ENCODE data around the gene SSB. TPM values are rescaled to one million over a fixed set of nuclear protein-coding genes. Genes with fewer than 3 reads are reported as not detected.
A peak's percentile ranks its signal among the peaks of the same experiment; 100 is the strongest.

SSB gene
- polyA plus RNA-seq, 2 of the 4 experiments (the other 2 are of a cell fraction): 253 to 255 TPM

DNA sequence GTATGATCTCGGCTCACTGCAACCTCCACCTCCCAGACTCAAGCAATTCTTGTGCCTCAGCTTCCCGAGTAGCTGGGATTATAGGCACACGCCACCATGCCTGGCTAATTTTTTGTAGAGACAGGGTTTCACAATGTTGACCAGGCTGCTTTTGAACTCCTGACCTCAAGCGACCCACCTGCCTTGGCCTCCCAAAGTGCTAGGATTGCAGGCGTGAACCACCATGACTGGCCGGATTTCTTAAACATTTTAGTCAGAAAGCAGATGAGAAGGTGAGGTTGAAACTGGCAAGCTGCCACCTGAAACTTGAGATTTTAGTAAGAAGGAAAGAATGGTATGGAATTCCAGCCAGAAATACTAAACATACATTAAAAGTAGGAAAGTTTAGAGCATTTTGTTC, 33.1 kb upstream of the SSB start:
- H3K9me3 ChIP-seq: no peaks in the 10 kb centered on the region
- ATAC-seq (no peak), FAIRE-seq (no peak), DNase-seq (ENCODE audit: low read depth in 1 of 2, low spot score in 1 of 2) (no peak)
- 64% methylated on average over 6 of the region's 6 CpGs for WGBS (ENCODE audit: missing lambda C conversion rate)
- peaks cover 11% of the 10 kb centered on the region; the same call in 2 of the 3 replicates for H3K4me1 ChIP-seq
- ChIA-PET CTCF (interaction anchor here (0.9 to 1.3 kb wide), 2 partner anchors 24 to 311 kb away, joined by 3 read pairs; no protein-coding TSS in a partner anchor), POLR2A (no interaction called here)
- no peak overlapping the region for H3K27ac ChIP-seq
- H3K4me2 ChIP-seq: no peak overlapping the region
- H3K4me3 ChIP-seq: no peak overlapping the region
- TF ChIP-seq HOXA7 (CRISPR knock-in tag; IDR thresholded peaks at IDR 0.05) (no peak), KDM5A (IDR thresholded peaks at IDR 0.05) (no peak), FOSL2 (IDR thresholded peaks at IDR 0.05) (no peak), FOSL2 (CRISPR knock-in tag; IDR thresholded peaks at IDR 0.05) (no peak), JUN (IDR thresholded peaks at IDR 0.05) (no peak), BCL3 (IDR thresholded peaks at IDR 0.05) (no peak)

DNA sequence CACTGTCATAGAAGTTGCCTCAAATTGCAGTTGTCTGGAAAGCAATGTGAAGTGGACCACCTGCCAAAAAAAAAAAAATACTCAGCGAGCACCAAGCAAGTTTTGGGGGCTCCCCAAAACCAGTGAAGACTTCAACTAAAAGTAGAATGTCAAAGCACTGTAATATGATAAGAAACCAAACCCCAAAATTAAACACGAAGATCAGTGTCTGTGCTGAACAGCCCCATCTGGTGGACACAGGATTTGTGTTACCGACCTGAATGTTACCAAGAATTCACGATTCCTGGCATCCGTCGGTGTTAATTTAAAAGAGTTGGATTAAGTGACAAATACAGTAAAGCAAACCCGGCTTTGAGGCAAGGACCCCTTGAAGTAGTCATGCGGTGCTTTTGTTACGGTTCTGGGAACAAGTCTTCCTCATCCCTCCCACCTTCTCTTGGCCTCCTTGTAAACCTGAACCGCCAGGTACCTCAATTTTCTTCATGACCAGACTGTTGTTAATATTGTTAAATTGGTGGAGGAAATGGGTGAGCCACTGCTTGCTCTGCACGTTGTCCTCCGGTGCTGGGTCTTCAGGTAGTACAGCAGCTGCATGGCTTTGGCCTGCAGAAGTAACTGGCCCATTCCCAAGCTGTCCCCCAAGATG, 31.3 kb upstream of the SSB start:
- Histone ChIP-seq H3K9me3 (no peaks in the 10 kb centered on the region), H3K4me3 (no peak overlapping the region), H3K4me2 (peak overlapping the region; percentile 49), H3K27ac (no peak overlapping the region), H3K4me1 (no peaks in the 10 kb centered on the region)
- TF ChIP-seq, protein P1, sequence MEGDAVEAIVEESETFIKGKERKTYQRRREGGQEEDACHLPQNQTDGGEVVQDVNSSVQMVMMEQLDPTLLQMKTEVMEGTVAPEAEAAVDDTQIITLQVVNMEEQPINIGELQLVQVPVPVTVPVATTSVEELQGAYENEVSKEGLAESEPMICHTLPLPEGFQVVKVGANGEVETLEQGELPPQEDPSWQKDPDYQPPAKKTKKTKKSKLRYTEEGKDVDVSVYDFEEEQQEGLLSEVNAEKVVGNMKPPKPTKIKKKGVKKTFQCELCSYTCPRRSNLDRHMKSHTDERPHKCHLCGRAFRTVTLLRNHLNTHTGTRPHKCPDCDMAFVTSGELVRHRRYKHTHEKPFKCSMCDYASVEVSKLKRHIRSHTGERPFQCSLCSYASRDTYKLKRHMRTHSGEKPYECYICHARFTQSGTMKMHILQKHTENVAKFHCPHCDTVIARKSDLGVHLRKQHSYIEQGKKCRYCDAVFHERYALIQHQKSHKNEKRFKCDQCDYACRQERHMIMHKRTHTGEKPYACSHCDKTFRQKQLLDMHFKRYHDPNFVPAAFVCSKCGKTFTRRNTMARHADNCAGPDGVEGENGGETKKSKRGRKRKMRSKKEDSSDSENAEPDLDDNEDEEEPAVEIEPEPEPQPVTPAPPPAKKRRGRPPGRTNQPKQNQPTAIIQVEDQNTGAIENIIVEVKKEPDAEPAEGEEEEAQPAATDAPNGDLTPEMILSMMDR (IDR thresholded peaks at IDR 0.05): peak; percentile 87
- peak; percentile 89 for TF ChIP-seq SMC3 (IDR thresholded peaks at IDR 0.05)
- TF ChIP-seq RAD21 (conservative IDR thresholded peaks at IDR 0.05 in 1 of 2, IDR thresholded peaks at IDR 0.05 in 1 of 2): peak; percentile 63 to 71
- TF ChIP-seq, protein P2, sequence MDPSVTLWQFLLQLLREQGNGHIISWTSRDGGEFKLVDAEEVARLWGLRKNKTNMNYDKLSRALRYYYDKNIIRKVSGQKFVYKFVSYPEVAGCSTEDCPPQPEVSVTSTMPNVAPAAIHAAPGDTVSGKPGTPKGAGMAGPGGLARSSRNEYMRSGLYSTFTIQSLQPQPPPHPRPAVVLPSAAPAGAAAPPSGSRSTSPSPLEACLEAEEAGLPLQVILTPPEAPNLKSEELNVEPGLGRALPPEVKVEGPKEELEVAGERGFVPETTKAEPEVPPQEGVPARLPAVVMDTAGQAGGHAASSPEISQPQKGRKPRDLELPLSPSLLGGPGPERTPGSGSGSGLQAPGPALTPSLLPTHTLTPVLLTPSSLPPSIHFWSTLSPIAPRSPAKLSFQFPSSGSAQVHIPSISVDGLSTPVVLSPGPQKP (IDR thresholded peaks at IDR 0.05; ENCODE audit: low read depth, low read length): no peak
- FAIRE-seq (no peak), ATAC-seq (peak; percentile 43 to 80; a peak in 4 of 6 replicates), DNase-seq (ENCODE audit: low read depth in 1 of 2, low spot score in 1 of 2) (peak; percentile 28 to 61)
- ChIA-PET CTCF (interaction anchor here (0.7 to 2.1 kb wide), 13 partner anchors 10 to 318 kb away, joined by 3 to 7 read pairs (median 4); no protein-coding TSS in a partner anchor), POLR2A (no interaction called here)
- WGBS (ENCODE audit: missing lambda C conversion rate): 16% methylated on average over 12 of the region's 12 CpGs

DNA sequence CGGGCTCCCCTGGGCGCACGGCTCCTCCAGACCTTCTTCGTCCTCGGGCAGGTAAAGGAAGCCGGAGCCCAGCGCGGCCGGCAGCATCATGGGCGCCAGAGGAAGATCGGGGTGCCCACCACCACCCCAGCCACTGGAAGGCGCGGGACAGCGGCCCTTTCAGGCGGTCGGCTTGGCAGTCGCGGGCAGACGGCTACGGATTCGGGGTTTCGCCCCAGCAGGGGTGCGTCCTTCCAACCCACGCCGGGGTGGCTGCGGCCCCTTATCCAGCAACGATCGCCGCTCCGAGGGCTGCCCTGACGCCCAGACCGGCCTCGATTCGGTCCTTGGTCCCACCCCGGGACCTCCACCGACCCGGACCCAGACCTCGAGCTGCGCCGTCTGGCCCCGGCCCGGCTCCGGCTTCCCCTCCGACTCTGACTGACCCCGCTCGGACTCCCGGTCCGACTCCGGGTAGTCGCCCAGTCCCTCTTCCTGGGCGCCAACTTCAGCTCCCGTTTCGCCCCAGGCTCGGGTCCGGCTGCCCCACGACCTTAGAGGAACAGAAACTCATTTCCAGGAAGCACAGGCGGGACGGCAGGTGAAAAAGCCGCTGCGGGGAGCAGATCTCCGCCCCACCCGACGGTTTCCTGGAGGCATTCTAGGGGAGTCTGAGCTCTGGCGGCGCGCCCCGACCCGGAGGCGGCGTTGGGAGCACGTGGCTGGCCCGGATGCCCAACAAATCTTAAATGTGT, 30.2 kb upstream of the SSB start:
- no peak for FAIRE-seq
- H3K9me3 ChIP-seq: no peaks in the 10 kb centered on the region
- H3K4me1 ChIP-seq: no peaks in the 10 kb centered on the region
- no peak overlapping the region for H3K4me2 ChIP-seq
- POLR2A ChIA-PET: no interaction called here
- CTCF ChIA-PET: interaction anchor here (0.7 to 2.1 kb wide), 14 partner anchors 10 to 319 kb away, joined by 3 to 7 read pairs (median 4); no protein-coding TSS in a partner anchor
- no peak for DNase-seq (ENCODE audit: low read depth in 1 of 2, low spot score in 1 of 2)
- no peak for ATAC-seq
- WGBS (ENCODE audit: missing lambda C conversion rate): 85% methylated on average over 70 of the region's 72 CpGs
- no peak overlapping the region for H3K4me3 ChIP-seq
- no peak overlapping the region for H3K27ac ChIP-seq
- no peak for TF ChIP-seq FOXS1 (CRISPR knock-in tag; IDR thresholded peaks at IDR 0.05)
- TF ChIP-seq HOXA7 (CRISPR knock-in tag; IDR thresholded peaks at IDR 0.05): no peak
- TF ChIP-seq SREBF2 (IDR thresholded peaks at IDR 0.05): no peak
- TF ChIP-seq MAZ (IDR thresholded peaks at IDR 0.05; ENCODE audit: borderline replicate concordance, low read depth, low read length): no peak

All from A549 (cell line).